ENCODE results near the gene WDR26. TPM values are rescaled to one million over a fixed set of nuclear protein-coding genes. Genes with fewer than 3 reads are reported as not detected.

Gene WDR26
- total RNA-seq, 1 donor from 2014 or later = 83.9 TPM

GRCh38 chr1:224373008-224373590, 61.5 kb downstream of the WDR26 start:
- no peak for TF ChIP-seq CTCF (IDR thresholded peaks at IDR 0.05; ENCODE audit: unreplicated experiment)
- DNase-seq (ENCODE audit: low spot score, unreplicated experiment) = no peak
- Mint-ChIP-seq H3K36me3 (ENCODE audit: insufficient read depth) (peaks cover 31% of the 10 kb centered on the region), H3K4me3 (ENCODE audit: low read depth) (no peak overlapping the region), H3K9me3 (ENCODE audit: low read depth) (no peaks in the 10 kb centered on the region), H3K27ac (no peak overlapping the region), H3K4me1 (ENCODE audit: low read depth) (no peaks in the 10 kb centered on the region), H3K27me3 (no peaks in the 10 kb centered on the region)

GRCh38 chr1:224368409-224368808, 66.2 kb downstream of the WDR26 start:
- H3K9me3 Mint-ChIP-seq (ENCODE audit: low read depth) = no peaks in the 10 kb centered on the region
- no peaks in the 10 kb centered on the region for H3K27me3 Mint-ChIP-seq
- H3K27ac Mint-ChIP-seq = no peak overlapping the region
- H3K4me3 Mint-ChIP-seq (ENCODE audit: low read depth) = no peak overlapping the region
- no peak for DNase-seq (ENCODE audit: low spot score, unreplicated experiment)
- no peaks in the 10 kb centered on the region for H3K4me1 Mint-ChIP-seq (ENCODE audit: low read depth)
- no peak for TF ChIP-seq CTCF (IDR thresholded peaks at IDR 0.05; ENCODE audit: unreplicated experiment)
- H3K36me3 Mint-ChIP-seq (ENCODE audit: insufficient read depth) = peaks cover 36% of the 10 kb centered on the region

GRCh38 chr1:224359207-224359606, 75.4 kb downstream of the WDR26 start:
- Mint-ChIP-seq H3K27ac (peak overlapping the region; percentile 33), H3K4me3 (ENCODE audit: low read depth) (peak overlapping the region; percentile 11), H3K27me3 (no peaks in the 10 kb centered on the region), H3K9me3 (ENCODE audit: low read depth) (no peaks in the 10 kb centered on the region), H3K36me3 (ENCODE audit: insufficient read depth) (peaks cover 17% of the 10 kb centered on the region), H3K4me1 (ENCODE audit: low read depth) (peaks cover 19% of the 10 kb centered on the region)
- no peak for TF ChIP-seq CTCF (IDR thresholded peaks at IDR 0.05; ENCODE audit: unreplicated experiment)
- DNase-seq (ENCODE audit: low spot score, unreplicated experiment) = no peak

GRCh38 chr1:224358237-224358636, 76.4 kb downstream of the WDR26 start:
- Mint-ChIP-seq H3K27me3 (no peaks in the 10 kb centered on the region), H3K9me3 (ENCODE audit: low read depth) (no peaks in the 10 kb centered on the region), H3K27ac (no peak overlapping the region), H3K4me3 (ENCODE audit: low read depth) (peak overlapping the region; percentile 78), H3K36me3 (ENCODE audit: insufficient read depth) (peaks cover 13% of the 10 kb centered on the region), H3K4me1 (ENCODE audit: low read depth) (peaks cover 19% of the 10 kb centered on the region)
- DNase-seq (ENCODE audit: low spot score, unreplicated experiment) = no peak
- no peak for TF ChIP-seq CTCF (IDR thresholded peaks at IDR 0.05; ENCODE audit: unreplicated experiment)

- peak overlapping the region; percentile 78 for H3K4me3 Mint-ChIP-seq (ENCODE audit: low read depth)
- no peaks in the 10 kb centered on the region for H3K9me3 Mint-ChIP-seq (ENCODE audit: low read depth)
- no peak for TF ChIP-seq CTCF (IDR thresholded peaks at IDR 0.05; ENCODE audit: unreplicated experiment)
- no peak for DNase-seq (ENCODE audit: low spot score, unreplicated experiment)
- H3K27me3 Mint-ChIP-seq = no peaks in the 10 kb centered on the region
- peaks cover 10% of the 10 kb centered on the region for H3K36me3 Mint-ChIP-seq (ENCODE audit: insufficient read depth)
- H3K27ac Mint-ChIP-seq = peak overlapping the region; percentile 89
- peaks cover 19% of the 10 kb centered on the region for H3K4me1 Mint-ChIP-seq (ENCODE audit: low read depth)
Observed at GRCh38 chr1:224357626-224358124, 76.9 kb downstream of the WDR26 start.

Data from progenitor cell of endocrine pancreas (in vitro differentiated cells).